Activated T-cell treated with anti-CD3 and anti-CD28 coated beads, Interleukin-2, amount 50 U/mL, for 72 hours (primary cell): ENCODE measurements around the gene CYBA. TPM values are rescaled to one million over a fixed set of nuclear protein-coding genes. Genes with fewer than 3 reads are reported as not detected.
A peak's percentile ranks its signal among the peaks of the same experiment; 100 is the strongest.
"Not testable (repeated sequence)": the region's sequence is repeated elsewhere in the genome, so short reads cannot be mapped to it uniquely, and the experiment has no call there.

Experiments
- ATAC-seq, 2 donors: fragments of 150-1000 bp; cut with Tn5 transposase; replicated peaks in 1 of 2; 2 replicates each; pipeline ENCODE4 v1.10.0; 2021; ENCODE audit warnings: moderate library complexity in 2 of 2, mild to moderate bottlenecking in 1 of 2
- DNase-seq, 2 donors: peaks; one replicate each; pipeline ENCODE4 v3.0.0; 2021 to 2022; ENCODE audit warnings: mixed read lengths in 1 of 2
- H3K27ac Mint-ChIP-seq: one replicate; pipeline ENCODE4 v1.8.0; 2022; ENCODE audit warnings: mild to moderate bottlenecking, moderate library complexity, mixed read lengths
- H3K27me3 Mint-ChIP-seq: one replicate; pipeline ENCODE4 v1.8.0; 2022; ENCODE audit warnings: low read depth, mixed read lengths
- H3K36me3 Mint-ChIP-seq, 2 donors: one replicate each; pipeline ENCODE4 v1.8.0; 2022; ENCODE audit warnings: mixed read lengths in 2 of 2, mild to moderate bottlenecking in 1 of 2; ENCODE audit not compliant: insufficient read depth in 2 of 2
- H3K4me1 Mint-ChIP-seq: one replicate; pipeline ENCODE4 v1.8.0; 2022; ENCODE audit warnings: low read depth, mixed read lengths
- H3K4me3 Mint-ChIP-seq, 2 donors: one replicate each; pipeline ENCODE4 v1.8.0; 2022; ENCODE audit warnings: mild to moderate bottlenecking in 2 of 2, mixed read lengths in 2 of 2, moderate library complexity in 2 of 2
- H3K9me3 Mint-ChIP-seq, 2 donors: one replicate each; pipeline ENCODE4 v1.8.0; 2022; ENCODE audit warnings: mixed read lengths in 2 of 2
- total RNA-seq, 2 donors: library from RNA; stranded (reverse); gene quantifications; one replicate each; pipeline ENCODE4 v1.2.3, GENCODE V29; 2022

The CYBA gene
- total RNA-seq, 2 donors from 2014 or later = 199 to 318 TPM

DNA sequence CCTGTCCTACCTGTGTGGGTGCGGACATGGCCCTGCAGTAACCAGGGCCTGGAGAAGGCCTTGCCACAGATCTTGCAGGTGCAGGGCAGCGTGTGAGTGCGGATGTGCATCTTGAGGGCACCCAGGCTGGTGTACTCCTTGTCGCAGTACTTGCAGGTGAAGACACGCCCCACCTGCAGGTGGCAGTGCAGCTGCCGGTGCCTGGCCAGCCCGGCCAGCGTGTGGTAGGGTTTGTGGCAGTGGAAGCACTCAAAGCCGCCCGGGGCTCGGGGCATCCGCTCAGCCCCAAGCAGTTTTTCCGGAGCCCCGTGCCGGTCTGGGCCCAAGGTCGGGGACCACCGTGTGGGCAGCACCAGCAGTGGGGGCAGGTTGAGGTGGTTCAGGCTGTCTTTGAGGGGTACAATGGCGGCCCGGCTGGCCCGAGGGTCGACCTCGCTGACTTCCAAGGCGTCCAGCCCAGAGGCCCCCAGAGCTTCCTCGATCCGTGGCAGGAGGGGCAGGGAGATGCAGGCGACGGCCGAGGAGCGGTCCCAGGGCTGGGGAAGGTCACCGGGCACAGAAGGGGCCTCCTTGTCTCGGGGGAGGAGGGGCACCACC, 30.3 kb upstream of the CYBA start:
- H3K4me3 Mint-ChIP-seq = peak overlapping the region; percentile 78 to 91
- peaks cover 0 to 2% of the 10 kb centered on the region in 2 donors for H3K36me3 Mint-ChIP-seq
- ATAC-seq = peak; percentile 20 to 21
- H3K4me1 Mint-ChIP-seq = peaks cover 35% of the 10 kb centered on the region
- H3K27ac Mint-ChIP-seq = peak overlapping the region; percentile 44
- H3K9me3 Mint-ChIP-seq = no peaks in the 10 kb centered on the region
- peak; percentile 55 to 62 for DNase-seq
- no peaks in the 10 kb centered on the region for H3K27me3 Mint-ChIP-seq

GRCh38 chr16:88680554-88681083, 29.8 kb upstream of the CYBA start:
- Mint-ChIP-seq H3K9me3 (no peaks in the 10 kb centered on the region), H3K4me3 (peak overlapping the region in 1 of 2 donors; percentile 78), H3K36me3 (peaks cover 0 to 2% of the 10 kb centered on the region in 2 donors), H3K4me1 (peaks cover 35% of the 10 kb centered on the region), H3K27me3 (no peaks in the 10 kb centered on the region), H3K27ac (no peak overlapping the region)
- DNase-seq (no peak), ATAC-seq (no peak)

GRCh38 chr16:88678224-88678979, 27.5 kb upstream of the CYBA start:
- H3K27me3 Mint-ChIP-seq = no peaks in the 10 kb centered on the region
- no peaks in the 10 kb centered on the region for H3K9me3 Mint-ChIP-seq
- H3K4me1 Mint-ChIP-seq = peaks cover 21% of the 10 kb centered on the region
- H3K36me3 Mint-ChIP-seq = peaks cover 0 to 2% of the 10 kb centered on the region in 2 donors
- no peak for DNase-seq
- no peak for ATAC-seq
- H3K4me3 Mint-ChIP-seq = no peak overlapping the region
- no peak overlapping the region for H3K27ac Mint-ChIP-seq

GRCh38 chr16:88677721-88678120, 26.9 kb upstream of the CYBA start:
- ATAC-seq (no peak), DNase-seq (no peak)
- no peak overlapping the region for H3K27ac Mint-ChIP-seq
- H3K4me3 Mint-ChIP-seq = no peak overlapping the region
- no peaks in the 10 kb centered on the region for H3K9me3 Mint-ChIP-seq
- H3K36me3 Mint-ChIP-seq = peaks cover 0 to 2% of the 10 kb centered on the region in 2 donors
- H3K4me1 Mint-ChIP-seq = peaks cover 21% of the 10 kb centered on the region
- no peaks in the 10 kb centered on the region for H3K27me3 Mint-ChIP-seq

- no peaks in the 10 kb centered on the region for H3K36me3 Mint-ChIP-seq
- DNase-seq (no peak), ATAC-seq (no peak)
- peaks cover 10% of the 10 kb centered on the region for H3K4me1 Mint-ChIP-seq
- no peak overlapping the region for H3K4me3 Mint-ChIP-seq
- H3K9me3 Mint-ChIP-seq = no peaks in the 10 kb centered on the region
- no peaks in the 10 kb centered on the region for H3K27me3 Mint-ChIP-seq
- no peak overlapping the region for H3K27ac Mint-ChIP-seq
Observed at GRCh38 chr16:88676502-88677242, 25.8 kb upstream of the CYBA start.

- ATAC-seq = peak in 1 of 2 donors; percentile 19
- Mint-ChIP-seq H3K27me3 (no peaks in the 10 kb centered on the region), H3K36me3 (peaks cover 0 to 2% of the 10 kb centered on the region in 2 donors), H3K4me3 (no peak overlapping the region), H3K4me1 (no peaks in the 10 kb centered on the region), H3K27ac (no peak overlapping the region), H3K9me3 (no peaks in the 10 kb centered on the region)
- DNase-seq = no peak
Observed at GRCh38 chr16:88673716-88674379, 23.0 kb upstream of the CYBA start.

GRCh38 chr16:88672776-88673175, 21.9 kb upstream of the CYBA start:
- H3K27me3 Mint-ChIP-seq = no peaks in the 10 kb centered on the region
- no peak overlapping the region for H3K4me3 Mint-ChIP-seq
- ATAC-seq = no peak
- peaks cover 2 to 7% of the 10 kb centered on the region in 2 donors for H3K36me3 Mint-ChIP-seq
- H3K27ac Mint-ChIP-seq = no peak overlapping the region
- no peak for DNase-seq
- no peaks in the 10 kb centered on the region for H3K4me1 Mint-ChIP-seq
- H3K9me3 Mint-ChIP-seq = no peaks in the 10 kb centered on the region

- peaks cover 6% of the 10 kb centered on the region for H3K4me1 Mint-ChIP-seq
Observed at GRCh38 chr16:88671806-88672205, 21.0 kb upstream of the CYBA start.

DNA sequence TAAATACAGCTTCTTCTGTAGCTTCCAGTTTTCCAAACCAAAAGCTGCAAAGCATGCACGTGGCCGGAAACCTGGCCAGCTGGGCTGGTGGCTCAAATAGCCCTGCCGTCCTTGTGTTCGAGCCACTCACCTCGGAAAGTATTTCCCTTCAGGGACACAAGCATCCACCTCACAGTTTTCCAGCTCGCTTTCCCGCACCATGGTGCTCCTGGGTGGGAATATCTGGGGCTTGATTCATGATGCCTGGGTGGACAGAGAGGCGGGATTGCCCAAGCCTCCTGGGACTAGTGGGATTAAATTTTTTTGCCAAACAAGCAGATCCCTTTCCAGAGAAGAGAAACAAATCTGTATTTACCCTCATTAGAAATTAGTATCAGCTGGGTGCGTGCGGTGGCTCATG, 19.1 kb upstream of the CYBA start:
- ATAC-seq (no peak), DNase-seq (no peak)
- no peaks in the 10 kb centered on the region for H3K27me3 Mint-ChIP-seq
- H3K4me1 Mint-ChIP-seq = peaks cover 6% of the 10 kb centered on the region
- no peak overlapping the region for H3K27ac Mint-ChIP-seq
- H3K4me3 Mint-ChIP-seq = no peak overlapping the region
- peaks cover 2 to 7% of the 10 kb centered on the region in 2 donors for H3K36me3 Mint-ChIP-seq
- no peaks in the 10 kb centered on the region for H3K9me3 Mint-ChIP-seq

More at GRCh38 chr16:88671806-88672205, 21.0 kb upstream of the CYBA start:
- H3K4me3 Mint-ChIP-seq = no peak overlapping the region
- ATAC-seq = no peak
- peaks cover 2 to 7% of the 10 kb centered on the region in 2 donors for H3K36me3 Mint-ChIP-seq
- no peaks in the 10 kb centered on the region for H3K9me3 Mint-ChIP-seq
- H3K27ac Mint-ChIP-seq = no peak overlapping the region
- DNase-seq = no peak
- H3K27me3 Mint-ChIP-seq = no peaks in the 10 kb centered on the region

- not testable (repeated sequence) for H3K4me1 Mint-ChIP-seq, DNase-seq, H3K9me3 Mint-ChIP-seq, H3K27me3 Mint-ChIP-seq, ATAC-seq, H3K4me3 Mint-ChIP-seq, H3K36me3 Mint-ChIP-seq, H3K27ac Mint-ChIP-seq
Observed at GRCh38 chr16:88669493-88669892, 18.6 kb upstream of the CYBA start.

DNA sequence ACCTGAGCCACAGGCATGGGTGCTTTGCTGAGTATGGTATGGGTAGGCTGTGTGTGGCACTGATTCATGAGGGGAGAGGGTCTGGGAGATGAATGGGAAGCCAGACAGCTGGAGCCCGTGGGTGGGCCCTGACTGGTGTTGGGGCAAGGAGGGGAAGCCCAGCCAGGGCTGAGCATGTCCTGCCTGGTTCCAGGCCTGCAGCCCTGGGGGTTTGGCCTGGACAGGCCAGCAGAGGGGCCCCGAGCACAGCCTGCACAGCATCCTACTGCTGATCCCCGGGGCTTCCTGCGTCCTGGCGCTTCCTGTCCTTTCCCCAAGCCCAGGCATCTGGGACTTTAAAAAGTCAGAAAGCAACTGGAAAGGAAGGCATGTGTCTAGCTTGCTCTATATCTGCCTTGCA, 16.6 kb upstream of the CYBA start:
- no peaks in the 10 kb centered on the region for H3K27me3 Mint-ChIP-seq
- H3K9me3 Mint-ChIP-seq = no peaks in the 10 kb centered on the region
- H3K27ac Mint-ChIP-seq = no peak overlapping the region
- H3K4me3 Mint-ChIP-seq = no peak overlapping the region
- ATAC-seq (no peak), DNase-seq (no peak)
- H3K4me1 Mint-ChIP-seq = peaks cover 10% of the 10 kb centered on the region
- H3K36me3 Mint-ChIP-seq = peaks cover 3 to 7% of the 10 kb centered on the region in 2 donors

DNA sequence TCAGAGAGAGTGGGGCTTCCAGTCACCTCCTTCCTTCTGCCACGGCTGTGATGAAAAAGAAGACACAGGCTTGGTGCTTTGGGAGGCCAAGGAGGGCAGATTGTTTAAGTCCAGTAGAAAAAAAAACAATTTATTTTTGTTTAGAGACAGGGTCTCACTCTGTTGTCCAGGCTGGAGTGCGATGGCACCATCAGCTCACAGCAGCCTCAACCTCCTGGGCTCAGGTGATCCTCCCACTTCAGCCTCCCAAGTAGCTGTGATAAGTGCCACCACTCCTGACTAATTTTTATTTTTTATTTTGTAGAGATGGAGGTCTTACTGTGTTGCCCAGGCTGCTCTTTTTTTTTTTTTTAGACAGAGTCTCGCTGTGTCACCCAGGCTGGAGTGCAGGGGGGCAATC, 14.7 kb upstream of the CYBA start:
- DNase-seq = no peak
- Mint-ChIP-seq H3K4me1 (peaks cover 24% of the 10 kb centered on the region), H3K27ac (no peak overlapping the region), H3K27me3 (no peaks in the 10 kb centered on the region), H3K4me3 (no peak overlapping the region), H3K9me3 (no peaks in the 10 kb centered on the region), H3K36me3 (peaks cover 3 to 11% of the 10 kb centered on the region in 2 donors)
- no peak for ATAC-seq
